Esophagus muscularis mucosa (tissue), 4 donors: ENCODE measurements around the gene SCO2. TPM values are rescaled to one million over a fixed set of nuclear protein-coding genes. Genes with fewer than 3 reads are reported as not detected.

Source experiments
- DNase-seq: peaks from one replicate; pipeline ENCODE4 v3.0.0-alpha.2; 2017; ENCODE audit errors: extremely low spot score
- H3K27ac ChIP-seq, 4 donors: fragments of 200-600 bp; sonication (generic); replicated peaks in 1 of 4; 1 replicate in 3 of 4; 2 replicates in 1 of 4; pipeline ENCODE4 v1.5.1; 2016 to 2019; ENCODE audit warnings: mild to moderate bottlenecking in 1 of 4
- H3K27me3 ChIP-seq, 4 donors: fragments of 200-600 bp; sonication (generic); one replicate each; pipeline versions ENCODE4 v1.5.1 to v1.6.0; 2016 to 2019
- H3K36me3 ChIP-seq, 4 donors: fragments of 200-600 bp; sonication (generic); one replicate each; pipeline ENCODE4 v1.5.1; 2016 to 2019
- H3K4me1 ChIP-seq, 4 donors: fragments of 200-600 bp; sonication (generic); one replicate each; pipeline ENCODE4 v1.5.1; 2016 to 2019
- H3K4me3 ChIP-seq, 4 donors: fragments of 200-600 bp; sonication (generic); 1 replicate in 2 of 4; 2 replicates in 2 of 4; pipeline ENCODE4 v1.5.1; 2016 to 2019; ENCODE audit warnings: mild to moderate bottlenecking in 4 of 4, moderate library complexity in 1 of 4
- H3K9me3 ChIP-seq, 4 donors: fragments of 200-600 bp; sonication (generic); 1 replicate in 3 of 4; 2 replicates in 1 of 4; pipeline ENCODE4 v1.5.1; 2016 to 2019
- EP300 ChIP-seq: sonication (generic); formaldehyde crosslinking; IDR thresholded peaks from one replicate; pipeline ENCODE4 v1.6.1; 2017; ENCODE audit warnings: antibody characterized with exemption
- POLR2A ChIP-seq: fragments of 450-650 bp; IDR thresholded peaks from one replicate; pipeline ENCODE4 v1.6.1; 2017; ENCODE audit warnings: antibody characterized with exemption, moderate library complexity, mild to moderate bottlenecking, low read depth
- POLR2AphosphoS5 ChIP-seq, 2 donors: sonication (generic); formaldehyde crosslinking; IDR thresholded peaks; one replicate each; pipeline ENCODE4 v1.6.1; 2017; ENCODE audit warnings: antibody characterized with exemption in 2 of 2
- WGBS: methylation state at CpG from one replicate; pipeline ENCODE4 v1.1.5; 2018; 5-methylcytosine and 5-hydroxymethylcytosine counted together
- intact Hi-C: fragments of 100-400 bp; cut with DNase I; formaldehyde crosslinking; loops from one replicate; pipeline ENCODE4 v1.15.1; 2023
- total RNA-seq, 4 donors: library from RNA; depleted of rRNA; stranded (reverse); fragments of >200 nt; gene quantifications; one replicate each; pipeline versions ENCODE4 v1.1.0 to v1.2.1, GENCODE V29; 2016
- TF ChIP-seq, protein P1 (sequence below), 3 experiments: fragments of 200-600 bp in 2 of 3; fragments of 450-650 bp in 1 of 3; sonication (generic) in 2 of 3; IDR thresholded peaks; one replicate each; pipeline ENCODE4 v1.5.1; 2017 to 2019; ENCODE audit warnings: antibody characterized with exemption in 3 of 3, mild to moderate bottlenecking in 2 of 3, moderate library complexity in 1 of 3

The SCO2 gene
- total RNA-seq, 4 donors from 2014 or later = 3.1 to 5.1 TPM; not detected in 2

GRCh38 chr22:50486561-50487289 is 38.7 kb downstream of the SCO2 start, which contains the start of gene MIOX:
Gene MIOX (plus strand): TSS chr22:50486859. CDS start chr22:50486898, 39 bp downstream.
- TF ChIP-seq, protein P1, sequence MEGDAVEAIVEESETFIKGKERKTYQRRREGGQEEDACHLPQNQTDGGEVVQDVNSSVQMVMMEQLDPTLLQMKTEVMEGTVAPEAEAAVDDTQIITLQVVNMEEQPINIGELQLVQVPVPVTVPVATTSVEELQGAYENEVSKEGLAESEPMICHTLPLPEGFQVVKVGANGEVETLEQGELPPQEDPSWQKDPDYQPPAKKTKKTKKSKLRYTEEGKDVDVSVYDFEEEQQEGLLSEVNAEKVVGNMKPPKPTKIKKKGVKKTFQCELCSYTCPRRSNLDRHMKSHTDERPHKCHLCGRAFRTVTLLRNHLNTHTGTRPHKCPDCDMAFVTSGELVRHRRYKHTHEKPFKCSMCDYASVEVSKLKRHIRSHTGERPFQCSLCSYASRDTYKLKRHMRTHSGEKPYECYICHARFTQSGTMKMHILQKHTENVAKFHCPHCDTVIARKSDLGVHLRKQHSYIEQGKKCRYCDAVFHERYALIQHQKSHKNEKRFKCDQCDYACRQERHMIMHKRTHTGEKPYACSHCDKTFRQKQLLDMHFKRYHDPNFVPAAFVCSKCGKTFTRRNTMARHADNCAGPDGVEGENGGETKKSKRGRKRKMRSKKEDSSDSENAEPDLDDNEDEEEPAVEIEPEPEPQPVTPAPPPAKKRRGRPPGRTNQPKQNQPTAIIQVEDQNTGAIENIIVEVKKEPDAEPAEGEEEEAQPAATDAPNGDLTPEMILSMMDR (IDR thresholded peaks at IDR 0.05) = no peak
- no peak for TF ChIP-seq POLR2AphosphoS5 (IDR thresholded peaks at IDR 0.05)
- no peak for TF ChIP-seq POLR2A
- TF ChIP-seq EP300 = no peak
- peaks cover 3 to 8% (median 7%) of the 10 kb centered on the region in 4 donors for H3K4me1 ChIP-seq
- H3K27me3 ChIP-seq = peaks cover 4 to 80% (median 31%) of the 10 kb centered on the region in 4 donors
- H3K27ac ChIP-seq = no peak within 1 kb of the TSS
- intact Hi-C loops = no loop called here
- DNase-seq = no peak
- no peaks in the 10 kb centered on the region for H3K36me3 ChIP-seq
- 48% methylated on average over 10 of the region's 23 CpGs for WGBS
- no peaks in the 10 kb centered on the region for H3K9me3 ChIP-seq
- no peak within 1 kb of the TSS for H3K4me3 ChIP-seq

- DNase-seq = no peak
- 71% methylated on average over 28 of the region's 29 CpGs for WGBS
- H3K4me3 ChIP-seq = no peak overlapping the region
- no peaks in the 10 kb centered on the region for H3K9me3 ChIP-seq
- H3K36me3 ChIP-seq = no peaks in the 10 kb centered on the region
- H3K27me3 ChIP-seq = peaks cover 10 to 93% (median 43%) of the 10 kb centered on the region in 4 donors
- no peak for TF ChIP-seq POLR2A
- TF ChIP-seq POLR2AphosphoS5 (IDR thresholded peaks at IDR 0.05) = no peak
- TF ChIP-seq, protein P1 (IDR thresholded peaks at IDR 0.05) = no peak
- no peak for TF ChIP-seq EP300
- intact Hi-C loops = no loop called here
- H3K27ac ChIP-seq = no peak overlapping the region
- peaks cover 3 to 19% (median 16%) of the 10 kb centered on the region in 4 donors for H3K4me1 ChIP-seq
Observed at GRCh38 chr22:50485221-50486131, 39.9 kb downstream of the SCO2 start.

- intact Hi-C loops = no loop called here
- peaks cover 10 to 97% (median 47%) of the 10 kb centered on the region in 4 donors for H3K27me3 ChIP-seq
- peaks cover 3 to 19% (median 16%) of the 10 kb centered on the region in 4 donors for H3K4me1 ChIP-seq
- WGBS = 85% methylated on average over 14 of the region's 31 CpGs
- DNase-seq = no peak
- no peak overlapping the region for H3K4me3 ChIP-seq
- H3K9me3 ChIP-seq = no peaks in the 10 kb centered on the region
- H3K27ac ChIP-seq = no peak overlapping the region
- no peaks in the 10 kb centered on the region for H3K36me3 ChIP-seq
- no peak for TF ChIP-seq EP300
- TF ChIP-seq, protein P1 (IDR thresholded peaks at IDR 0.05) = no peak
- TF ChIP-seq POLR2A = no peak
Observed at GRCh38 chr22:50483977-50484853, 41.2 kb downstream of the SCO2 start.

- no peak overlapping the region for H3K27ac ChIP-seq
- TF ChIP-seq EP300 (no peak), POLR2A (no peak), POLR2AphosphoS5 (IDR thresholded peaks at IDR 0.05) (no peak)
- TF ChIP-seq, protein P1 (IDR thresholded peaks at IDR 0.05) = no peak
- intact Hi-C loops = no loop called here
- H3K27me3 ChIP-seq = peaks cover 10 to 99% (median 47%) of the 10 kb centered on the region in 4 donors
- H3K36me3 ChIP-seq = no peaks in the 10 kb centered on the region
- H3K9me3 ChIP-seq = no peaks in the 10 kb centered on the region
- WGBS = 93% methylated on average over 3 of the region's 8 CpGs
- H3K4me1 ChIP-seq = peaks cover 3 to 19% (median 16%) of the 10 kb centered on the region in 4 donors
- DNase-seq = no peak
- H3K4me3 ChIP-seq = no peak overlapping the region
Observed at GRCh38 chr22:50483556-50483955, 41.8 kb downstream of the SCO2 start.
